Measurements from ENCODE around the gene MRPL24. TPM values are rescaled to one million over a fixed set of nuclear protein-coding genes. Genes with fewer than 3 reads are reported as not detected.

MRPL24 gene
- total RNA-seq, 2 donors from 2014 or later, result 39.1 to 86.7 TPM

GRCh38 chr1:156742801-156743200 lies 1.9 kb upstream of the MRPL24 start:
- no peaks in the 10 kb centered on the region for H3K27me3 ChIP-seq
- H3K4me1 ChIP-seq, result peaks cover 13% of the 10 kb centered on the region
- no peak overlapping the region for H3K27ac ChIP-seq
- no peaks in the 10 kb centered on the region for H3K9me3 ChIP-seq
- no peak for TF ChIP-seq CTCF (IDR thresholded peaks at IDR 0.05)
- H3K36me3 ChIP-seq, result no peaks in the 10 kb centered on the region
- intact Hi-C loops (cut with DNase I), result no loop called here
- no peak for DNase-seq
- H3K4me3 ChIP-seq, result no peak overlapping the region
- no peak overlapping the region for H3K9ac ChIP-seq (ENCODE audit: low read depth in 2 of 2, low read length in 2 of 2)

GRCh38 chr1:156742017-156742416 lies 1.1 kb upstream of the MRPL24 start:
- no peak overlapping the region for H3K9ac ChIP-seq (ENCODE audit: low read depth in 2 of 2, low read length in 2 of 2)
- TF ChIP-seq CTCF (IDR thresholded peaks at IDR 0.05), result no peak
- no peaks in the 10 kb centered on the region for H3K27me3 ChIP-seq
- intact Hi-C loops (cut with DNase I), result no loop called here
- no peaks in the 10 kb centered on the region for H3K36me3 ChIP-seq
- H3K4me3 ChIP-seq, result no peak overlapping the region
- H3K4me1 ChIP-seq, result peaks cover 9% of the 10 kb centered on the region
- no peaks in the 10 kb centered on the region for H3K9me3 ChIP-seq
- H3K27ac ChIP-seq, result no peak overlapping the region
- no peak for DNase-seq

GRCh38 chr1:156741481-156741983 lies 644 bp upstream of the MRPL24 start:
- intact Hi-C loops (cut with DNase I), result no loop called here
- TF ChIP-seq CTCF (IDR thresholded peaks at IDR 0.05), result no peak
- Histone ChIP-seq H3K4me1 (peaks cover 6% of the 10 kb centered on the region), H3K27ac (peak overlapping the region; percentile 62), H3K9me3 (no peaks in the 10 kb centered on the region), H3K36me3 (no peaks in the 10 kb centered on the region), H3K27me3 (no peaks in the 10 kb centered on the region), H3K9ac (ENCODE audit: low read depth in 2 of 2, low read length in 2 of 2) (no peak overlapping the region), H3K4me3 (no peak overlapping the region)
- DNase-seq, result no peak

- Histone ChIP-seq H3K9me3 (no peaks in the 10 kb centered on the region), H3K36me3 (no peaks in the 10 kb centered on the region), H3K4me3 (peak overlapping the region; percentile 46), H3K27ac (peak overlapping the region; percentile 30), H3K9ac (ENCODE audit: low read depth in 2 of 2, low read length in 2 of 2) (peak overlapping the region; percentile 80 to 89), H3K4me1 (no peaks in the 10 kb centered on the region), H3K27me3 (no peaks in the 10 kb centered on the region)
- TF ChIP-seq CTCF (IDR thresholded peaks at IDR 0.05), result no peak
- DNase-seq, result no peak
- intact Hi-C loops (cut with DNase I), result no loop called here
Observed at GRCh38 chr1:156740237-156740740, 599 bp downstream of the MRPL24 start.

- no peak for TF ChIP-seq CTCF (IDR thresholded peaks at IDR 0.05)
- Histone ChIP-seq H3K4me3 (no peak overlapping the region), H3K9me3 (no peaks in the 10 kb centered on the region), H3K4me1 (no peaks in the 10 kb centered on the region), H3K27me3 (no peaks in the 10 kb centered on the region), H3K27ac (no peak overlapping the region), H3K36me3 (peaks cover 2% of the 10 kb centered on the region), H3K9ac (ENCODE audit: low read depth in 2 of 2, low read length in 2 of 2) (no peak overlapping the region)
- intact Hi-C loops (cut with DNase I), result loop anchor here (5.0 kb wide), 1 partner anchor 33 kb away; no protein-coding TSS in a partner anchor
- DNase-seq, result no peak
Observed at GRCh38 chr1:156738916-156739315, 2.0 kb downstream of the MRPL24 start.

Data from colonic mucosa (tissue), 4 donors.